C1 segment of cervical spinal cord (tissue), 14 donors: ENCODE measurements around the gene CD83.
A peak's percentile ranks its signal among the peaks of the same experiment; 100 is the strongest.

Experiments
- DNase-seq, 14 donors: peaks; one replicate each; lab custom pipeline; 2025; lab: John Stamatoyannopoulos, UW

Gene CD83

DNA sequence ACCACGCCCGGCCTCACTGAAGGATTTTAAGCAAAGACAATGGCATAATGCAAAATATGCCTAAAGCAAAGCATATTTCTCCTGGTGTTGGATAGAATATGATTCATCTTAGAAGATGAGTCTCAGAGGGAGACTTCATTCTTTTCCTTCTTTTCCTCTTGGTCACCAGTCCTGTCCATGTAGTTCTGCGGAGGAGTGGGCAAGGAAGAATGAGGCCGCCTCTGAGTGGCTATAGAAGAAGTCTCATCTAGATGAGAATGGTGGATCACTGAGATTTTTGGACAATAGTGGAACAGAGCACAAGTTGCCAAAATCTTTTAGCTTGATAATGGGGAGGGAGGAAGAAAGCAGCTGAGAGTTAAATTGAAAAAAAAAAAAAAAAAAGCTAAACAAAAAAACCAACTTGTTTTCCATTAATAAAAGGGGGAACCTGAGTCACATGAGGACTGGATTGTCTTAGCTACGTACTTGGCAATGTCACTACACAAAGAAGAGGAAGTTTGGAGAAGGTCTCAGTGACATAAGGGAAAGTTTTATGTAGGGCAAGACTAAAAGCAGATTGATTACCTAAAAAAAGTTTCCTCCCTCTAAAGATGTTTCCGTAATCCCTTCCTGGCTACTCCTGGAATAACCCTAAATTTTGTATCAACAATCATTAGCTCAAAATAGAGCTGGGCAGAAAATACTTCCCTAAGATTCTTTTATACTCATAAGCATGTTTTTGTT, 6.0 kb downstream of the CD83 start:
- no peak for DNase-seq

DNA sequence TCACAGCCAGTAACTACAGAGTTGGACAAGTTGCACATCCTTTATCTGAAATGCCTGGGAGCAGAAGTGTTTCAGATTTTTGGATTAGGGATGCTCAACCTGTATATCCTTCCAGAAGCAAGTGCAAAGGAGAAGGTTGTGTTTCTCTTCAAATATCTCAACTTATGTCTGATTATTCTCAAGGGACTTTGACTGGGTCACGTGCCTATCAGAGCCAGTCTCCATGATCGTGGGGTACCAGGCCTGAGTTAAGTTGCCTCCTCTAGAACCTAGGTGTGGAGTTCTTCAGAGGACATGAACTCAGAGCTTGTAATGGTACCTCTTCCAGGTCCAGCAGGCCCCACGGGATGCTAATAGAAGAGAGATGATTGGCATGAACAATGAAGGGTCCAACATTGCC, 7.8 kb downstream of the CD83 start:
- DNase-seq, result no peak

DNA sequence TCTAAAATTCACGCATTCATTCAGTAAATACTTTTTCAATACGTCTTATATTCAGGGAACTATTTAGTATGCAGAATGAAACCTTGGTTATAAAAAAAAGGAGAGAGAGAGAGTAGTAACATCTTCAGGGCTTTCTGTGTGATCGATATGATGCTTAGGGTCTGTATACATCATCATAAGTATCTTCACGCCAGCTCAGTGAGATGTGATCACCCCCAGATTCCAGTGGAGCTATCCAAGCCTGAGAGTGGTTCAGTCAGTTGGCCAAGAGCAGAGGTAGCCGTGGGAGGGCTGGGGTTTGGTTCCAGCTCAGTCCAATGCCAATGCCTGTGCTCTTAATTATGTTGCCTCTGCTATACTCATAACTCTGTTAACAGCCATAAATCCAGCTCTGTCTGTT, 8.6 kb downstream of the CD83 start:
- DNase-seq, result peak in 1 of 14 donors; percentile 57

DNA sequence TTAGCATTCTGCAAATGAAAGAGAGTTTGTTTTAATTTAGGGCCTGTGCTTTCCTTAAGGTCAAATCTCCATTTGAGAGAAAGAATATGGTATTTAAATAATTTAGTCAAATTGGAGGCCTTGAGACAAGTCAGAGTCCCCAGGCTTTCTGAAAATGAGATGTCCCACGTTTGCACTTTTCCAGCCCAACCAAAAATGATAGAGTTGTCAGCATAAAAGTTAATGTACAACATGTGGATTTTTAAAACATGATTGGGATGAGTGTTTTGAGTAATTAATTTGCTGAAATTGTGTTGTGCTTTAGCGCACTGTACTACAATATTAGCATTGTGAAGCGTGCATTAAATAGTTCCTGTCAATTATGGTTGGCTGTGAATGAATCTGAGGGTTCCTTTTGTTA, 10.0 kb downstream of the CD83 start:
- no peak for DNase-seq

DNA sequence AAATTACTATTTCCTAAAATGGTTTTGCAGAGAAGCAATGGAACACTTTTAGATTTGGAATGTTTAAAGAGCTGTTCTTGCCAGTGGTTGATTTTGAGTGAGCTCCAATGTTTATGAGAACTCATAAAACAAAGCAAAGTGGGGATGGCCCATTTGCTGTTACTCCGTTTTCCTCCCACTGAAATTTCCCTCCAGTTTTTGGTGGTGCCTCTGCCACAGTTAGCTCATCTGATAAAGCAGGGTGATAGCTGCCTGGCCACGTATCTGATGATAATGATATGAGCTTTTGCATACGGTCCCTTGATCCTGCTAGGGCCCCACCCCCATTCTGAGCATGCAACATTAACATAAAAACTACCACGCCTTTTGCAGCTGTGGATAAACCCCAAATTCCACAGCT, 10.4 kb downstream of the CD83 start:
- peak in 1 of 14 donors; percentile 2 for DNase-seq

DNA sequence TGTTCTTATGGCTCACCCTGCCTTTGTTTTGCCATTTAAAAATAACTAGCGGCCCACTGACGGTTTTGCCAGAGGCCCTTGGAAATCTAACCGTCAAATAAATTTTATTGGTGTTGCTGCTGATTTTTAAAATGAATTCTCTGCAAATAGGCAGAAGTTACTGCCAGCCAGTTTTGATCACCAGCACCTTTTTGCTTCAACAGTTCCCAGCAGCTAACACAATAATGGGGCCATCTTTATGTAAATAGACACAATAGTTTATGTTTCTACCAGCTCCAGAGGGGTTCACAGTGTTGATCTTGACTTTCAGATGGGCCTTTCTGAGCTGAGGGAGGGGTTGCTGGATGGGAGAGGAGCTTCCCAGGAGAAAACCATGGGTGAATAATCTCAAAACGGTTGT, 11.2 kb downstream of the CD83 start:
- no peak for DNase-seq

DNA sequence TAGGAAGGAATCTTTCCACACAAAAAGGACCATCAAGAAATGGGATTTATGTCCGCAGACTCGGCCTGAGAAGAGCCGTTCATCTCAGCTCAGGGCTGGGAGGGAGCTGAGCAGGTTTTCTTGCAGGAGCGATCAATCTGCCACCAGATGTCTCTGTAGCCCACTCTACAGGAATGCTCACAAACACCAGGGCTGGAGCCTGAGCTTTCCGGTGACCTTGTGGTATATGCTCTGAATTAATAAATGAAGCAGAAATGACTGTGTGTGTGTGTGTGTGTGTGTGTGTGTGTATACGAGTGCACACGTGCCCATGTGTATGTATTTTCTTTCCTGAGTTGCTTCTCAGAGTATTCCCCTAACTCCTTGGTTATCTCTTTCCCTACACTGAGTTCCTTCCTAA, 12.0 kb downstream of the CD83 start:
- DNase-seq, result peak in 8 of 14 donors; percentile 10 to 65 (median 31)

DNA sequence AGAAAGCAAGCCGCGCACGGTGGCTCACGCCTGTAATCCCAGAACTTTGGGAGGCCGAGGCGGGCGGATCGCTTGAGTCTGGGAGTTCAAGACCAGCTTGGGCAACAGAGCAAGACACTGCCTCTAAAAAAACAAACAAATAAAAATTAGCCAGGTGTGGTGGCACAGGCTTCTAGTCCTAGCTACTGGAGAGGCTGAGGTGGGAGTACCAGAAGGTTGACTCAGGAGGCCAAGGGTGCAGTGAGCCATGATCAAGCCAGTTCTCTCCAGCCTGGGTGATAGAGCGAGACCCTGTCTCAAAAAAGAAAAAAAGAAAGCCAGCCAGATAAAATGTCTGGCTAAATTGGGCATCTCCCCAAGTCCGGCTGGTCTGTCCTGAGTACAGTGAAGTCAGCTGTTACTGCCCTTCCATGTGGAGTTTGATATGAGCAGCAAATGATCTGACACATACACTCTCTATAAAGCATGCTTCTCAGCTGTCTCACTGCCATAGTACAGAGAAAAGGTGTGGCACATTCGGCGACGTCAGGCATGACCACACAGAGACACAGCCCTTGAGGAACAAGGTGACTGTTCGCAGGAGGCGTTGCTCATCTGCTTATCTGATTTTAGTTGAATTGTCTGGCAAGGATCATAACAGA, 13.0 kb downstream of the CD83 start:
- DNase-seq, result no peak

DNA sequence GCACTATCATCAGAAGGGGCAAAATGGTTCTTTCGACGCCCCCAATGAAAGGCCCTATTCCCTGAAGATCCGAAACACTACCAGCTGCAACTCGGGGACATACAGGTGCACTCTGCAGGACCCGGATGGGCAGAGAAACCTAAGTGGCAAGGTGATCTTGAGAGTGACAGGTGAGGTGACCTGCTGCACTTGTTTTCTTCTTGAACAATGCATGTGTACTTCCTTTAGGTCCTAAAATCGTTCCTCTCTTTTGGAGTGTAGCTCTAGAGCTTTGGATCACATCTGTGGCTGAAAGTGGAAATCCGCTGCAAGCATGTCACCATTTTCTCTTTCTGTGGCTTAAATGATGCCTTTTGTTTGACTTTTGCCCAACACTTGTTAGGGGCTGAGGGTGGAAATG, 14.0 kb downstream of the CD83 start:
- DNase-seq, result no peak

DNA sequence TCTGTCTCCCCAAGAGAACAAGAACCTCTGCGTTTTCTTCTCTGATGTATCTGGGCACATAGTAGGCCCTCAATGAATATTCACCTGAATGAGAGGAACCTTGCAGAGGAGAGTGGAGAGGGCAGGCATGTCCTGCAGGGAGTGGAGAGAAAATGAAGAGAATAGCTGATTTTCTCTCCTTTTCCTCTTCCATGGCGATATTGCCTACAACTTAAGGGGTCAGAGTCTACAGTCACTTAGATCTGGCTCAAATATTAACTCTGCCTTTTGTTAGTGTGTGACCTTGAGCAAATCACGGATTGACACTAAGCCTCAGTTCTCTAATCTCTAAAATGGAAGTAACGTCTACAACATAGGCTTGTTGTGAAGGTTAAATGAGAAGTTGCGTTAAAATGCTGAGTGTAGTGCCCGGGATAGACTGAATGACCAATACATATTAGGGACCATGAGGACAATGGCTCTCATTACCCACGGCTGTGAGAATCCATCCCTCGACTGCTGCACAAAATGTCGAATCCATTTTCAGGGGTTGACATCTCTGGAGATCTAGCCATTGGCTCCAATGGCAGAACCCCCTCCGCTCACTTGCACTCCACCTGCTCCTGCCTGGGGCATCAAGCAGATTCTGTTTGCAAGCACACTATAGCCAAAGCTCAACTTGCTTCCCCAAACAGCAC, 14.8 kb downstream of the CD83 start:
- no peak for DNase-seq

DNA sequence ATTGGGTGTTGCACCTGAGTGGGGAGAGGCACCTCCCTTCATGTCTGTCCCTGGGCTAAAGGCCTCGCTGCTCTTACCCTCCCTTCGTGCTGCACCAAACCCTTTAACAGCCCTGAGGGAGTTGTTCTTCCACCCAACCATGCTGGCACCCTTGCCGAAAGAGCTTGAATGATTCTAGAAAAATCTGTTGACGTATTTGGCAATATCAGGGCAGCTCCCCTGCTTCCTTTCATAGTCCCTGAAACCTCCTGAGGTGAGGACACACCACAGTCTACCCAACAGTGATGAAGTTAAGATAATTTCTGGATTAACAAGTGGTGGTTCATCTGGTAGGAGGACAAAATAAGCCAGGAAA, 15.3 kb downstream of the CD83 start:
- DNase-seq, result no peak

DNA sequence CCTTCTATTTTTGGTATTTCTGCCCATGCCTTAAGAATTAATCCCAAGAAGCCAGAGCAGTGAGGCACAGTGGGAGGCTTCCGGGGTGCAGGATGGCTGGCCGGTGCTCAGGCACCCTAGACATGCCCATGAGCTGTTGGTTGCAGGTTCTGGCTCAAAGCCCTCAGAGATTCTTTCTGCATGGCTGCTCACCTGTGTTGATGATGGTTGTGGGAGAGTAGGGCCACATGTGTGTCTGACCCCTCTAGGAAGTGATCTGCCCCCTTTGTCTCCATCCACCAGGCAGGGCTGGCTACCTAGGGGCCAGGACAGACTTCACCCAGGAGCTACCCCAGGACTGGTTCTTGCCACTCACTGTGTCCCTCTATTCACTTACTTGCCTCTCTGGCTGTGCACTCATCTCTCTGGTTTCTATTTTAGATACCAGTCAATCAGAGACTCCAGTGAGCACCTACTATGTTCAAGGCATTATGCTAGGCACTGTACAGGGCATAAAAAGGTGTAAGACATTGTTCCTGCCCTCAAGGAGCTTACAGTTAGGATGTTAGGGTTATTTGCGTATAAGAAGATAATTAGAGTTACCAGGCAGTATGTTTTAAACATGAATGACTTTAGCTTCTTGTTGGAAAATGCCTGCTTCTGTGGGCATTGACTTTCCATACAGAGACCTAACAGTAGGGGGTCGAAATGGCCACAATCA, 16.8 kb downstream of the CD83 start:
- no peak for DNase-seq

DNA sequence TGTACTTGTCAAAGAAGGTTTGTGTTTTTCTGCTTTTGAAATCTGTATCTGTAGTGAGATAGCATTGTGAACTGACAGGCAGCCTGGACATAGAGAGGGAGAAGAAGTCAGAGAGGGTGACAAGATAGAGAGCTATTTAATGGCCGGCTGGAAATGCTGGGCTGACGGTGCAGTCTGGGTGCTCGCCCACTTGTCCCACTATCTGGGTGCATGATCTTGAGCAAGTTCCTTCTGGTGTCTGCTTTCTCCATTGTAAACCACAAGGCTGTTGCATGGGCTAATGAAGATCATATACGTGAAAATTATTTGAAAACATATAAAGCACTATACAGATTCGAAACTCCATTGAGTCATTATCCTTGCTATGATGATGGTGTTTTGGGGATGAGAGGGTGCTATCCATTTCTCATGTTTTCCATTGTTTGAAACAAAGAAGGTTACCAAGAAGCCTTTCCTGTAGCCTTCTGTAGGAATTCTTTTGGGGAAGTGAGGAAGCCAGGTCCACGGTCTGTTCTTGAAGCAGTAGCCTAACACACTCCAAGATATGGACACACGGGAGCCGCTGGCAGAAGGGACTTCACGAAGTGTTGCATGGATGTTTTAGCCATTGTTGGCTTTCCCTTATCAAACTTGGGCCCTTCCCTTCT, 18.4 kb downstream of the CD83 start:
- no peak for DNase-seq

DNA sequence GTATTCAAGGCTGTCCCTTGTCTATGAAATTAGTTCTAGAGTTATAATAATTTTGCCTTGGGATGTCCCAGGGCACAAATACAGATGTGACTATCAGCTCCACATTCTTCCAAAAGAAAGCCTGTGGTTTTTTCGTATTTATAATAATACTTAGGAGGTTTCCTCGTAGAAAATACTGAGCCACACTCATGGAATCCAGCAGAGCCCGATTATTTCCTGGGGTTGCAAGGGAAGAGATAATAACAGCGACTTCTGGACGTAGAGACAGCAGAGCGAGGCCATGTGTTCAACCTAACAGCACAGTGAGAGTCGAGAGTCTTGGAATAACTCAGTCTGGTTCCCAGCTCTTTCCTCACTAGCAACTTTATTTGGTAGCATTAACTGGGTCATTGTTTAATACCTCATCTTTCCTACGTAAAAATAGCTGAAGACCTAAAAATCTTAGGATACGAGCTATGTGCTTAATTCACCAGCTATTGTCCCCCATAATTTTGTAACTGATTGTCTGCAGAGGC, 21.2 kb downstream of the CD83 start:
- DNase-seq, result no peak

DNA sequence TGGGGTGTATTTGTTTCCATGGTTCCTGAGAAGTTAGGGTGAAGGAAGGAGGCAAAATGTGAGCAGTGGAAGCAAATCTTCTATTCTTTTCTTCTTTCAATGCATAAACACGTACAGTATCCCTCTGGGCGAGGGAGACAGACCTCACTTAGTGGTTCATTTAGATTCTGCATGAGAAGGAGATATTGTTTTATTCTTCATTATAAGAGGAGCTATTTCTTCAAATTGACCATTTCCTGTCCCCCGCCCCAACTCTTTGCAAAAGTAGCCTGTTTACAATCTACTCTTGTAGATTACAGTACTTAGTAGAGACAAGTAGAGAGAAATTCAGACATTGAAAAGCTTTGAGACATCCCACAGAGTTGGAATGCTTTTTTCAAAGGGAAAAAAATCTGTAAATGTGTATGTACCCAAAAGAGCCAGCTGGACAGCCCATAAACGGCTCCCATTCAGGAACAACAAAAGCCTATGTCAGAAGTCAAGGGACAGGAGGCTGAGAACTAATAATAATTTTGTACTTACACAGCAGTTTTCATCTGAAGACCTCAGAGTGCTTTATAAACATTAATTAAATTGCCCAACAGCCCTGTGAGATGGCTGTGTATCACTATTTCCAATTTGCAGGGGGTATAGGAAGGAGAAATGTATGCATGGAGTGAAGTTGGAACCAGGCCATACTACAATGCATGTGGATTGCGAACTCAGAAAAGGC, 23.9 kb downstream of the CD83 start:
- peak in 1 of 14 donors; percentile 11 for DNase-seq

DNA sequence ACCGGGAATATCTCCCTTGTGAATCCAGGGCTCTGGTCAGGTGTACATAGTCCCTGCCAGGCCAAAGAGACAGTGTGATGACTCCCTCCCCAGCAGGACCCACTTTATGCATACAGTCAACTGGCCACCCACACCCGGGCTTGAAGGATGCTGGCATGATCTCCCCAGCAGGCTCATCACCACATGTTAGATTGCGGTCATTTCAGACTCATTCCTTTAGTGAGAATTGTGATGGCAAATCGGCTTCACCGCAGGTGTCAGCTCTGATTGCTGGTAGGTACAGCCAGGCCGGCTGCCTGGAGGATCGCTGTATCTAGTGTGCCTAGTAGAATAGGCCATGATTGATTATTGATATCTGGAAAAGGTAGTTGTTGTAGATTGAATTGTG, 24.5 kb downstream of the CD83 start:
- DNase-seq, result peak in 1 of 14 donors; percentile 23

DNA sequence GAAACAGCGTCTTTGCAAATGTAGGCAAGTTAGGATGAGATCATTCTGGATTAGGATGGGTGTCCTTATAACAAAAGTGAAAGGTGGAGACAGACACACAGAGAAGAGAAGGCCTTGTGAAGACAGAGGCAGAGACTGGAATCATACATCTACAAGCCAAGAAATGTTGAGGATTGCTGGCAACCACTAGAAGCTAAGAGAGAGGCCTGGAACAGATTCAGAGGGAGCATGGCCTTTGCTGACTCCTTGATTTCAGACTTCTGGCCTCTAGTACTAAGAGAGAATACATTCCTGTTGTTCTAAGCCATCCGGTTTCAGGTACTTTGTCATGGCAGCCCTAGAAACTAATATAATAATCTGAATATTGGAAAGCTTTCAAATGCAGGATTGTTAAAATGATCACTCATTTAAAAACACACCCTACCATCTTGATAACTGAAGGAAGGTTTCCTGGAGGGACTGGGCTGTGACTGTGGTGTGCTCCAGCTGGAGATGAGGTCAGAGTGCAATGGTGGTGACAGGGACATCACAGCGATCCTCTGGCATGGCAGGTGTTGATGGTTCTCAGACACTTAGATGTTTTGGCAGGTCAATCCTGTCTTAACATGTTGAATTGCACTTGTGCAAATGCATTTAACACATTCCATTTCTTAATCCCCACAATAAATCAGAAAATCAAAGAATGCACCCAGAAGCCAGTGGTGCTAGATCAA, 25.1 kb downstream of the CD83 start:
- DNase-seq, result peak in 1 of 14 donors; percentile 3

DNA sequence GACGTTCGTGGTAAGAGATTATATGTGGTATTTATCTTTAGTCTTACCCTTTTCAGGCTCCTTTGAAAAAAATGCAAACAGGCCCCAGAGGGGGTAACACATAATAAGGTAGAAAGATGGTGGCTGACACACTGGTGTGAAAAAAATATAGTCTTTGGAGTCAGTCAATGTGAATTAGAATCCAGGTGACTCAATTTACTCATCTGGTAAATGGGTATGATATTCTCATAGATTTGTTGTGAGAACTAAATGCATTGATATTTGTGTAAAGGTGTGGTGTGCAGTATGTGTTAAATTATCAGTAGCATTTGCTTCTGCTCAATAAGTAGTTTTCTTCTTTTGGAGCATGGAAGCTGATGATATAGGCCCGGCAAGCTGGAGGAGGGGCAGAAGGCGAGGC, 25.7 kb downstream of the CD83 start:
- DNase-seq, result no peak

DNA sequence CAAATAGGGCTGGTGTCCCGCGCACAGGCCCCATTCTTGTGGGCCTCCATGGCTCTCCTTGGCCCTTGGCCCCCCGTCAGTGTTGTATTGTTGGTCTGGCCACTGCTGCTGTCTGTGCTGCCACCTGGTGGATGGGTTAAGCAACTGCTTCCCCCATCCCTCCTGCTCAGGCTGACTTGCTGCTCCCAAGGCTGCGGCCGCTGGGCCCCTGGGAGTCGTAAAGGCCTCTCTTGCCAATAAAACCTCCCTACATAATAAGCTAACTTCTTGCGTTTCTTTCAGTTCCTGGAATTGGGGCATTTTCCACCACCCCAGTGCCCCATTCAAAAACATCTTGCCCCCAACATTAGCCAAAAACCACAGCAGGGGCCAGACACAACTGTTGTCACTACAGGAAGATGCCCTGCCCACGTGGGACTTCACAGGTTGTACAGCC, 27.1 kb downstream of the CD83 start:
- DNase-seq, result peak in 10 of 14 donors; percentile 11 to 66 (median 27)

DNA sequence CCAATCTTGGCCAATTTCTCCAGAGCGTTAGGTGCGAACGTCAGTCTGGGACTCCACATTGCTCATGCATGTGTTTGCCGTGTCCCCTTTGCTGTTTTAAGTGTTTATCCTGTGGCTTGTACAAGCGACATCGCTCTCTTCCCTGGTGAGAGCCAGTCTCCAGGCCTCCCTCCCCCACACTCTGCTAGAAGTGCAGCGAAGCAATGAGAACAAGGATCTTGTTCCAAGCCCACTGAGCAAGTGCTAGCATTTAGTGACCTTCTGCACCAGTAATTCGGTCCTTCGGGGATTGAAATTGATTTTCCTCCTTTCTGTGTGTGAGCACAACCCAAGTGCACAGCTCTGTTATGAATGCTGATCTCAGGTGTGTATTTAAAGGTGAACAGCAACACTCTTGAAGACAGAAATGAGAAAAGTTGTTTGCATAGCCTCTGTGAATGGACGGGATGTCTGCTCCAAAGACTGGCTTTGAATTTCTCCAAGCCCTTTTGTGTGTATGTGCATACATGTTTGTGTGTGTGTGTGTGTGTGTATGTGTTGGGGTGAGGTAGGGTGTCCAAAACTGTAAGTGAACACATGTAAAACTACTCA, 29.0 kb downstream of the CD83 start:
- no peak for DNase-seq
